ENCODE results near the gene HSP90AB1.

The HSP90AB1 gene

GRCh38 chr6:44235891-44236516, 10.9 kb upstream of the HSP90AB1 start:
- no peak for DNase-seq

DNA sequence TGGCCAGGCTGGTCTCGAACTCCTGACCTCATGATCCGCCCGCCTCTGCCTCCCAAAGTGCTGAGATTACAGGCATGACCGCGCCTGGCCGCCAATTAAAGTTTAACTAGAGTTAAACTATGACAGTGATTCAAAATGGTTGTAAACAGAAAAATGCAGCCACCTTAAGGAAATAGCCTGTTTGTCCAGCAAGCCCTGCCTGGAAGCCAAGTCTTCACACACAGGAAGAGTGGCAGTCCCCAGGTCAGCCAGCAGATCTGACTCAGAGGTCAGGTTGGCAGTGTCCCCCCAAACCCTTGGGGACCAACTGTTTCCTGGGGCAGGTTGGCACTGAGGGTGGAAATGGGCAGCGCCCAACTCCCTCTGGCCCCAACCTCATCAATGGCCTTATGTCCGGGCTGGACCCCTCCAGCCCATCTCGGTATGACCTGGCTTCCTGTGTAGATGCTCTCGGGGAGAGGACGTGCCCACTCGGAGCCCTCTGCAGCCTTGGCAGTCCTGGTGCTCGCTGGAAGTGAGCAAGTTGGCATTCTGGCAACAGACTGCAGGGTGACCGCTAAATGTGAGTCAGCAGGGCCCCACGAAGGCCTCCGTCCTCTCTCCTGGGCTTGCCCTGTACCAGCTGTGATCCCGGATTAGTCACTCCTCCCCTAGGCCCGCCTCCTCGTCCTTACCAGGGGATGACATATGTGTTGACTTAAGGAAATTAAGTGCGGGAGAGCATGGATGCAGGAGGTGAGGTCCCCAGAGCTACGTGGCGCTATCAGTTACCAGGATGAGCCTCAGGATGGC, 9.7 kb upstream of the HSP90AB1 start:
- DNase-seq, result peak; percentile 94

DNA sequence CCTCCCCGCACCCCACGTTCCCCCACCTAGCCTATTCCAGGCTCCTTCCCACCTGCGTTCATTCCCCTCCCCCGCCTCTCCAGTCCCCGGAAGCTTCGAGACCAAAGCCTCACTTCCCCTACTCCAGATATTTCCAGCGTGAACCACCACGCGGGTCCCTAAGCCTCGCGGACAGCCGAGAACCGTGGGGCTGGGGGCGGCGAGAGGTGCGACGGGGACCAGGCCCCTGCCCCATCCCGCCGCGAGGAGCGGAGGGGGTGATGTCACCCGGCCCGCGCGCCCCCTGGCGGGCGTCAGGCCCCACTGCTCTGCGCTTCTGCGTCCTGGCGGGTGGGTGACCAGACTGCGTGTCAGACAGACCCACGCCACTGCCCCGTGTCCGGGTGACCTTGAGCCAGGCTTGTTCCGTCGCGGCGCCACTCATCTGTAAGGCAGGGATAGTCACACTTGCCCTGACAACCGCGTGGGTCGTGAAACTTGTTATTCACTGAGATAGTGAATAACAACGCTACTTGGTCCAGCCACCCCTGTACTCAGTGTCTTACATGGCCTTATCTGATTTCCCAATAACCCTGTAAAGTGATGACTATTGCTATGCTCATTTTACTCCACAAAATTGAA, 9.0 kb upstream of the HSP90AB1 start:
- peak; percentile 75 for DNase-seq

DNA sequence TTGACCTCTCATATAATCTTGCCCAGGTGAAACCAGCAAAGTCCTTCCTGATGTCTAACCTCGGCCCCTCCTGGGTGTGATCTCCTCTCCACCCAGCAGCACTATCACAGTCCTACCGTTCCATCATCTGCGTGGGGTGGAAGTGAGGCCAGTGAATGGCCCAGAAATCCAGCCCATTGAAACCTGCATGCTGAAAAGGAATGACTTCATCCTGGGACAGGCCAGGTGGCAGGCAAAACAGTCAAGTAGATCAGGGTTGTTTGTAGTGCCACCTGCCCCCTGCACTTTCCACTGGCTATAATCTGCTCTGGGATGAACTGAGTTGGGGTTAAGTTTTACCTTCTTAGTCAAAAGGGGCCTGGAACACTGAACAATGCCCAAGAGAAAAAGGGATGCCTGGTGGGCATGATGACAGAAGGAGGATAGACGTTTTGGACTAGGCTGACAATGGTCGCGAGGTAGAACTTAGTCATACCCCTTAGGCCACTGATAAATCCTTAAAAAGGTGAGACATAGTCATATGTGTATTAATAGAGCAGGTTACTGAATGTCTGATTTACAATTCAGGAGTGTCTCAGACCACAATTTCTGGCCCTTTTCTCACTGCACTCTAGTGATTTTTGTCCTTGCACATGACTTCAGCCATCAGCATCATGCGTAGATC, 8.1 kb upstream of the HSP90AB1 start:
- peak; percentile 18 for DNase-seq

DNA sequence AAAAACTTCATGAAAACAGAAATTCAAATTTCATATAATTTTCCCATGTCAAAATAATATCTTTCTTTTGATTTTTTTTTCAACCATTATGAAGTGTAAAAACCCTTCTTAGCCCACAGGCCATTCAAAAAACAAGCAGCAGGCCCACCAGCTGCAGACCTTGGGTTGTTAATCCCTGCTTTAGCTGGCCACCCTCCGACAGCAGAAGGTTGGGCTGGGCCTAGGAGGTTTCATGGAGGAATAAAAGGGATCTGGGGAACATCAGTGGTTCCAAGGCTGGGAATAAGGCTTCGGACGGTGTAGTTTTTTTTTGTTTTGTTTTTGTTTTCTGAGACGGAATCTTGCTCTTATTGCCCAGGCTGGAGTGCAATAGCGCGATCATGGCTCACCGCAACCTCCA, 3.6 kb upstream of the HSP90AB1 start:
- no peak for DNase-seq

GRCh38 chr6:44245391-44245911, 1.4 kb upstream of the HSP90AB1 start:
- no peak for DNase-seq

- peak; percentile 97 for DNase-seq
Measured at GRCh38 chr6:44245912-44246662, 814 bp upstream of the HSP90AB1 start.

GRCh38 chr6:44247338-44248302, 719 bp downstream of the HSP90AB1 start:
- no peak for DNase-seq

DNA sequence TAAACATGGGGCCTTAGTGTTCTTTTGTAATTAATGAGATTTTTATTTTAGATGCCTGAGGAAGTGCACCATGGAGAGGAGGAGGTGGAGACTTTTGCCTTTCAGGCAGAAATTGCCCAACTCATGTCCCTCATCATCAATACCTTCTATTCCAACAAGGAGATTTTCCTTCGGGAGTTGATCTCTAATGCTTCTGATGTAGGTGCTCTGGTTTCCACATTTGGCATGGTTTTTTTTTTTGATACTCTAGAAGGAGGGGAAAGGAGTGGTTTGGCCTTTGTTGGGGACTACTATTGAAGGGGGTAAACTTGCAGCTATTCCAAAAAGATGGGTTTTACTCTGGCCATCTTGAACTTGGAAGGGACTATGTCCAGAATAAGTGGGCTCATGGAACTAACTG, 1.7 kb downstream of the HSP90AB1 start:
- DNase-seq, result no peak

- DNase-seq, result no peak
Measured at GRCh38 chr6:44249082-44249748, 2.3 kb downstream of the HSP90AB1 start.

GRCh38 chr6:44250067-44250717, 3.3 kb downstream of the HSP90AB1 start:
- no peak for DNase-seq

GRCh38 chr6:44250718-44251123, 3.8 kb downstream of the HSP90AB1 start:
- no peak for DNase-seq

- no peak for DNase-seq
Measured at GRCh38 chr6:44251576-44252524, 4.9 kb downstream of the HSP90AB1 start.

DNA sequence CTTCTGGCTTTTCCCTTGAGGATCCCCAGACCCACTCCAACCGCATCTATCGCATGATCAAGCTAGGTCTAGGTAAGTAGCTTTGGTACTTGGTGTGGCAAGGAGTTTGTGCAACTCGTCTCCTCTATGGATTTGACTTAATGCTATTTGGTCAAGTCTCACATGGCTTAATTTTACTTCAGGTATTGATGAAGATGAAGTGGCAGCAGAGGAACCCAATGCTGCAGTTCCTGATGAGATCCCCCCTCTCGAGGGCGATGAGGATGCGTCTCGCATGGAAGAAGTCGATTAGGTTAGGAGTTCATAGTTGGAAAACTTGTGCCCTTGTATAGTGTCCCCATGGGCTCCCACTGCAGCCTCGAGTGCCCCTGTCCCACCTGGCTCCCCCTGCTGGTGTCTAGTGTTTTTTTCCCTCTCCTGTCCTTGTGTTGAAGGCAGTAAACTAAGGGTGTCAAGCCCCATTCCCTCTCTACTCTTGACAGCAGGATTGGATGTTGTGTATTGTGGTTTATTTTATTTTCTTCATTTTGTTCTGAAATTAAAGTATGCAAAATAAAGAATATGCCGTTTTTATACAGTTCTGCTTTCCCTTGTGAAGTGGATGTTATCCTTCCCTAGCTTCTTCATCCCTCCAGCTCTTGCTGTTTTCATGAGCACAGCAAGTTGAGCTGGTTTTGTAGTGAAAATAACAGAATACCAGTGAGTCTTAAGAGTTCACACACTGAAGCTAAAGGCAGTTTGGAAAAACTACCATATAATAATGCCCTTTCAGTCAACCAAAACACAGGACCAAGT, 6.6 kb downstream of the HSP90AB1 start:
- peak; percentile 54 for DNase-seq

- no peak for DNase-seq
Measured at GRCh38 chr6:44254191-44255104, 7.5 kb downstream of the HSP90AB1 start.

DNA sequence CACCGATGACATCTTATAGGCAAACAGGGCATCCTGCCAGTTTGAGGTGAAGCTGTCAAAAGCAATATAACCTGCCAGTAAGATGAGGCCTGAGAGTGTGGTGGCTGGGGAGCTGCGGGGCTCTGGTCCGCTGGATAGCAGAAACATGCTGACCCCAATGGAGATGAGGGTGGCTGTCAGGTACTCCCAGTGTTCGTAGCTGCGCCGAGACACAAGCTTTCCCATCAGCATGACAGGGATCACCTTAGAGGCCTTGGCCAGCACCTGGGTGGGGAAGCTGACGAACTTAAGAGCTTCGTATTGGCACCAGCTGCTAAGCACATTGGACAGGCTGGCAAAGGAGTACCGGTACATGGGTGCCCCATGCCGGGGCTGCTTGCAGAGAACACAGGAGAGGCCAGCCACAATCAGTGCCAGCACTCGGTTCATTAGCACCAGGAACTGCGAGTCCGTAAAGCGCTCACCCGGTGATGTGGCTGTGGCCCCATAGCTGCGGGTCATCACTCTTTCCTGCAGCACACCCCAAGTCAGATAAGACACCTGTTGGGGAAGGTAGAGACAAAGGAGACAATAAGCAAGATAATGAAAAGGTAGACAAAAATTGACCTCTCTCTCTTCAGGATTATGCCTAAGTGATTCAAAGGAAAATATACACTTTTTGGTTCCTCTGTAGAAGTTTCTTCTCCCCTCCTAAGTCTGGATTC, 8.4 kb downstream of the HSP90AB1 start:
- DNase-seq, result no peak
